ENCODE data around the gene COL5A1.

COL5A1 gene

DNA sequence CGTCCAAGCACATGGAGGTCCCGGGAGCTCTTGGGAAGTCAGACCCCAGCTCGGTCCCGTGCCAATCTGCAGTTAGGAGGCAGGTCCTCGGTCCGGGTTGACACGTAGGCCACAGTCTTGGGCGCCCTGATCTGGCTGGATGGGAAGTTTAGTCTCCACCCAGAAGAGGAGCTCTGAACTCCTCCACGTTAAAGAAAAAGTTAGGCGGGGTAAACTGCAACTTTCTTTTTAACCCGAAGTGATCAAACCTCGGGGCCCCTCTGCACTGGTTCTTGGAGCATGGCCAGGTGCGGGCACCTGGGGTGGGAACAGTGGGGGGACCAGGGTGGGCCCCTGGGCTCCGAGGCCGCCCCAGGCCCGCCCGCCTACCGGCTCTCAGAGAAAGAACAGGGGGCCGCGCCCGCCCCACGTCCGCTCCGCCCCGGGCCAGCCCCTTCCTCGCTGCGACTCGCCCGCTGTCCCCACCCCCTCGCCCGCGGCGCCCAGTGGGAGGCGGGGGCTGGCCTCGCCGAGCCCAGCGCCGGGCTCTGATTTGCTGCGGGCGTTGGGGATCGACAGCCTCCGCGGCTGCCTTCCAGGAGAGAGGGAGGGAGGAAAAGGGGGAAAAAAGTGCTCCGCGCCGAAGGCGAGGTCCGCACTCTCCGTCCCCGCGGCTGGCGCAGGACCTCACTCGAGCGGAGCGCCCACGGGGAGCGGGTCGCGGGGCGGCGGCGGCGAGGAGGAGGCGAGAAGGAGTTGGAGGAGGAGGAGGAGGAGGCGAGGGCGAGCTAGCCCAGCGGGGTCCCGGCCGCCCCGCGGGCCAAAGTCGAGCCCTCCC lies at the start of gene COL5A1:
TSS of gene COL5A1 (plus strand) at position 631 of the 817 bp plus-strand sequence. CDS start 385 bp downstream, outside the sequence.
- no peak for DNase-seq (ENCODE audit: low read depth)

DNA sequence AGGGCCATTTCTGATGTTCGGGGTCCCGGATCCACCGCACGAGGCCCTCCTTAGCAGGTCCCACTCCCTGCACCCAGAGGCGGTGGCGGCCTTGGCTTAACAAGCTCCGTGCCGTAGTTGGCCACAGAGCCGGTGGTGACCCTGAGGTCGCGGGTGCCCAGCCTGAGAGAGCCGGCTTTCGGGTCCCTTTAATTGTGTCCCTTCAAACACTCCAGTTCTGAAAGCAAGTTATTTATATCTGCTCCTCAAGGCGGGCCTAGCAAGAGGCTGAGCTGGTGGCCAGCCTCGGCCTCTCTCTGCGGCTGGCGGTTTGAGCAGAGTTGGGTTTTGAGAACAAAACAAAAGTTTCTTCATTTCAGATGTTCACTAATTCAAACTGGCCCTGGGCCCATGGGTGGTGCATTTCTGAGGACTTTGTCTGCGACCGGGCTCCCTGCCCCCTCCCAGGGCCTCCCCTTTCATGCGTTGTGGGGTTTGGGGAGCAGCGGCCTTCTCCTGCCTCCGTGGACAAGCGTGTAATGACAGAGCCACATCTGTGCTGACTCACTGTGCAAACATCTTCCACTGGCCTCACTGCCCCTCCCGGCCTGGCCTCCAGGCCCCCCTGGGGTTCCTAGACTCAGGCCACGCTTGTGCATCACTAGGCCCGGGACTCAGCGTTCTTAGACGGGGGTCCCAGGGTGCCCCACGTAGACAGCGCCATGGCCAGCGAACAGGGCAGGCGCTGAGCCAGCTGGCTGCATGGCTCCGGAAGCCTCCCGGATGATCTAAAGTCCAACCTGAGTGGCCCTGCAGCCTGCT lies 49.4 kb upstream of the COL5A1 start:
- peak; percentile 75 for DNase-seq (ENCODE audit: low read depth)

DNA sequence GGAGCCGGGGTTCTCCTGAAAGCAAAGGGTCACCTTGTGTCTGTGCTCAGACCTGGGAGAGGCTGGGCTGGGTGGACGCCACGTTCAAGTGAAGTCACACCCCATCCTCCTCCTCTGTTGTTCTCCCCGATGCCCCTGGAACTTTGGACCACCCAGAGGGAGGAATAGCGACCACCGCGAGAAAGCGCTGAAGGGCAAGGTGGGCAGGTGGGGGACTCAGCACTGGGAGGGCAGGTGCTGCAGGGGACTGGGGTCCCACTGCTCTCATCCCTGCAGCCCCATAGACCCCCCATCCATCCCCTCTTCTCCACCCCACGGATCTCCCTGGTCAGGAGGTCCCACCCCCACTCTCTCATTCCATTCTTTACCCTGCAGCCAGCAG lies 48.8 kb upstream of the COL5A1 start:
- DNase-seq (ENCODE audit: low read depth): no peak

DNA sequence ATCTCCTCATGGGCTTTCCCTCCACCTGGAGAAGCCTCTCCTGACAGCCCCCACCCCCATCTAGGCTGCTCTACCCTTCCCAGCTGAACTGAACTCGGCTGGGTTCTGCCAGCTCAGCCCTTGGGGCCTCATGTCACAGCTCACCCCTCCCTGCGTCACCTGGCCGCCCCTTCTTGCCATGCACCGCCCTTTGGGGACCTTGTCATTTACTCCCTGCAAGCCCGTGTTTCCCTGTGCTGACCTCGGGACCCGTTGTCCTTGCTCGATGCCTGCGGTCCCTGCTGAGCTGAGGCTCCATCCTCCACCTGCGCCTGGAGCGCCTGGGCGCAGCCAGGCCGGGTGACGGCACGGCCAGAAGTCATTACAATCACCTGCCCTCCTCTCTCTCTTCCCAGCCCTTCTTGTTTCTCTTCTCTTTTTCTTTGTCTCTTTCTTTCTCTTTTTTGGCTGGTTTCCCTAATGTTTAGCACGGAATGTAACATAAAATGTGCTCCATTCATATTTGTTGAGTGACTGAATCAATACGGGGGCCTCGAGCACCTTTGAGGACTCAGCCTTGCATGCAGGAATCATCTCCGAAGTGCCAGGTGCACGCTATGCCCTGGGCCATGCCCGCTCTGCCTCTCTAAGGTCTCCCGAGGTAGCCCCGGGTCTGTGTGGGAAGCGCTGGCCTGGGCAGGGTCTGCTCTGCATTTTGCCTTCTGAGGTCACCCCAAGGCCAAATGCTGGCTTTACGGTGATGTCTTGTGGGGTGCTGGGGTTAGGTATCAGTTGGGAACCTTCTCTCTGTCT lies 48.1 kb upstream of the COL5A1 start:
- no peak for DNase-seq (ENCODE audit: low read depth)

DNA sequence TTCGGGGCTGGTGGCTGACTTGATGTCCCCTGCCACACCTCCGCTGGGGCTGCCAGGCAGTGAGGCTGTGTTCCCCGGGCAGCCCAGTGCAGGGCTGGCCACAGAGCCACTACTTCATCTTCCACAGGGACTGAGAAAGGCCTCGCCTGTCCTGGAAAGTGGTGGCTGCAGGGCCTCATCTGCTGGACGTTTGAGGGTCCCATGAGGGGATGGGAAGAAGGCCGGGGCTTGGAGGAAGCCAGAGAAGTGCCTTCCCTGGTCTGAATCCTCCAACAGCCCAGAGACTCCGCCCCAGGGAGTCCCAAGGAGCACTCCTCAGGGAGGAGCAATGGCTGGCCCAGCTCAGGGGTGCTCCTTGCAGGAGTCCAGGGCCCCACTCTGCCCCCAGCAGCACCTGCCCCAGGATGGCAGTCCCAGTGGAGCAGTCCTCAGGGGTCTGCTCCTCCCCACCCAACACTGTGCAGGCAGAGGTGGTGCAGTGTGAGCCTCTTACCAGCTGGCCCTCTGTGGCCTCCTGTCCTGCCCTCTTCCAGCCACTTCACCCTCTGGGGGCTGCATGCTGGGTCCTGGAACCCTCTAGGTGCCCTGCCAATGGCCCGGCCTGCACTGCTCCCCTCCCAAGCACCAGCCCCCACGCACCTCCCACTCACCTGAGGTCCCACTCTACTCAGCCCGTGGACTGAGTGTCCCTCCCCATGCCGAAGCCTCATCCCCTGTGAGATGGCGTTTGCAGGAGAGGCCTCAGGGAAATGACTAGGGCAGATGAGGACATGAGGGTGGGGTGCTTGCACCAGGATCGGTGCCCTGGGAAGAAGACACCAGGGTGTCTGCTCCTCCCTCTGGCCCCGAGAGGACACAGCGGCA lies 47.3 kb upstream of the COL5A1 start:
- no peak for DNase-seq (ENCODE audit: low read depth)

DNA sequence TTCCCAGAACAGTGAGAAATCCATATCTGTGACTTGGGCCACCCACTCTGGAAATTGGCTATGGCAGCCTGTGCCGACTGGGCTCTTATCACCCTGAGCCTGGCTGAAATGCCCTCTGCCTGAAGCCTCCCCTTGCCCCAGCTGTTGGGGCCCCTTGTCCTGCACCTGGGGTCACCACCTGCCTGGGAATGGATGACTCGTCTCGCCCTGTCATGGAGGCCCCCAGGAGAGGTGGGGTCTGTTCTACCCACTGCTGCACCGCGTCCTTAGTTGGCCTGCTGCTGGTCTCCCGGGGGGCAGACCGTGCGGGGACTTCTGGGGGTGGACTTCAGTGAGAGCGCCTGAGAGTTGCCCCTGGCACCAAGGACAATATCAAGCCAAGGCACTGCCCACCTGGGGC lies 46.6 kb upstream of the COL5A1 start:
- DNase-seq (ENCODE audit: low read depth): no peak

DNA sequence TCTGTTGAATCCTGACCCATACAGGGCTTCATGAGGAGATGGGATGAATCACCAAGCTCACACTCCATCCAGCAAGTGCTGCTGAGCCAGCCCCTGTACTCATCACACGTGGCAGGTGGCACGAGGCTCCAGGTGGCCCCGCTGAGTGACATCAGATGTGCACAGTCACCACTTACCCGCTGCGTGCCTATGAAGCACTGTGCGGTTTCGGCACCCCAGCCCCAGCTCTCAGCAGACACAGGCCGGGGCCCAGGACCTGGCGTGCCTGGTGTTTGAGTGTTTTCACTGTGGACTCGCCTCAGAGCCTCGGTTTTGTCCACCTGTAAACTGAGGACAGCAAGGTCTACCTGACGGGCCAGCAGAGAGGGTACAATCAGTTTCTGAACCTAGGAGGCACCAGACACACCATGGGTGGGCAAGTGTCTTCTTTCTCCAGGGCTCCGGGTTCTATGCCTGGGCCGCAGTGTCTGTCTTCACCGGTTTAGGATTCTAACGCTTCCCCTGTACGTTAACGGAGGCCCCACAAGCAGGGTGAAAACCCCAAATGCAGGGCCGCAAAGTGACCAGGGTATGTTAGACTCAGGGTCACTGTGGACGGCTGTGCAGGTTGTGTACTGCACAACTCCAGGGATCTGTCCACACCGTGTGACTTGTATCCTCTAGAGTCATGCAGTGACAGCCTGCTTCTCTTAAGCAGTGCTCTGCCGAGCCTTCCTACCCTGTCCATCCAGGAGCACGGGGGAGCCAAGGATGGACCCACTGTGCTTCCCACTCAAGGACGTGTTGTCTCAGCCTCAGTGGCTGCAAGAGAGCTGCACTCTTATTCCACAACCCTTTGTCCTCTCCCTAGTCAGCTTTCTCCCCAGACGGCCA lies 44.3 kb upstream of the COL5A1 start:
- no peak for DNase-seq (ENCODE audit: low read depth)

DNA sequence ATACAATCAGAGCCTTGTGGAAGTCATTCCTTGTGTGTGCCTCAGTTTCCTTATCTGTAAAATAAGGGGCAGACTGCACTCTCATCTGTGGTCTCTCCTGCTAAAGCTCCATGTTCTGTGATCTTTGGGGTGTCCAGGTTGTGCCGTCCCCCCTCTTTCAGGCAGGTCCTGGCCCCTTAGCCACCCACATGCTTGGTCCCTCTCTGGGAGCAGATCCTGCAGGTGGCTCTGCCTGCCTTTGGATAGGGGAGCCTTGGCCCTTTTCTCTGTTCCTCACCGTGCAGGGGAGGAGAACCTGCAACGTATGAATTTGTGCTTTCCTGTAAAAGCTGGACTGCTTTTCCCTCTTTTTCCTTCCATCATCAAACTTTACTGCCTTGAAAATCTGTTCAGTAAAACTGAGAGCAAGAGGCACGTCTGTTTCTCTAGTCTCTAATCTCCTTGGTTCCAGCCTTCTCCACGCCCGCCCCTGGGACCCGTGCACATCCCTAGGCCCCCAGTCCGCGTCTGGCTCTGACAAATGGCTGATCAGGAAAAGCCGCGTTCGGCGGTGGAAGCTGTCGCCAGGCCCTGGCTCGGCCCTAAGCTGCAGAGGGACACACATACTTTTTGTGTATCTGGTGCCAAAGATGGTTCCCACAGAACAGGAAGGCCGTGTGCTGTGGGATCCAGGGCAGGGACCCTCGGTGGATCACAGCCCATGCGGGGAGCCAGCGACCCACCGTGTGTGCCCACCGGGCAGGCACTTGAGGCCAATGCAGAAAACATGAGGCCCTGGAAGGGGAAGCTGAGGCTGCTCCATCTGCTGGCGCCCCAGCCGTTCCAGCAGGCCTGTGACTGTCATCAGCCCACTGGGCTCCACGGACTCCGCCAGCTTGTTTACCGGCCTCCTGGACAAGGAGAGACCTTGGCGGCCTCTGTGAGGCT lies 43.4 kb upstream of the COL5A1 start:
- DNase-seq (ENCODE audit: low read depth): no peak

DNA sequence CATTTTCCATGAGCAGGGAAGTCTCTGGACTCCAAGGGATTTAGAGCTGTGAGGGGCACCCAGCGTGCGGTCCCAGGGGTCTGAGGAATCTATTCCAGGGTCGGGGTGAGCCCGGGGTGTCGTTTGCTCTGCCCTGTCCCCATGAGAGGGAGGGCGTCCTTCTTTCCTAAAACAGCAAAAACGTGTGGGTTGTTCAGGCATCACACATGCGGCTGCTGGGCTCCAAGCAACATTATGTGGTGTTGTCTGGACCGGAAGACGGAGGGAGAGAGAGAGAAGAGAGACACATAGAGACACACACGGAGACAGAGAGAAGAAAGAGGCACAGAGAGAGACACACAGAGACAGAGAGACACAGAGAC lies 42.7 kb upstream of the COL5A1 start:
- no peak for DNase-seq (ENCODE audit: low read depth)

DNA sequence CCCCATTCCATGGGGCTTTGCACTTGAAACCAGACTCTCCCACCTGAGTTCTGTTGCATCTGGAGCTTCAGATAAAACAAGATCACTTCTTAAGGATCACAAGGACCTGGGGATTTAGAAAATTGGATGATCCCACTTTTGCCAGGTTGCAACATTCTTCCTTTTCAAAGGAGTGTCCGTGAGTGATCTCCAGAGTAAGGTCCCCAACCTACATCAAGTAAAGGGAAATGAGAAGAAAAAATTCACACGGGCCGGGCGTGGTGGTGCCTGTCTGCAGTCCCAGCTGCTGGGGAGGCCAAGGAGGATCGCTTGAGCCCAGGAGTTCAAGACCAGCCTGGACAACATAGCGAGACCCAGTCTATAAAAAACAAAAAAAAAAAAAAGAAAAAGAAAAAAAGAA lies 41.2 kb upstream of the COL5A1 start:
- DNase-seq (ENCODE audit: low read depth): no peak

DNA sequence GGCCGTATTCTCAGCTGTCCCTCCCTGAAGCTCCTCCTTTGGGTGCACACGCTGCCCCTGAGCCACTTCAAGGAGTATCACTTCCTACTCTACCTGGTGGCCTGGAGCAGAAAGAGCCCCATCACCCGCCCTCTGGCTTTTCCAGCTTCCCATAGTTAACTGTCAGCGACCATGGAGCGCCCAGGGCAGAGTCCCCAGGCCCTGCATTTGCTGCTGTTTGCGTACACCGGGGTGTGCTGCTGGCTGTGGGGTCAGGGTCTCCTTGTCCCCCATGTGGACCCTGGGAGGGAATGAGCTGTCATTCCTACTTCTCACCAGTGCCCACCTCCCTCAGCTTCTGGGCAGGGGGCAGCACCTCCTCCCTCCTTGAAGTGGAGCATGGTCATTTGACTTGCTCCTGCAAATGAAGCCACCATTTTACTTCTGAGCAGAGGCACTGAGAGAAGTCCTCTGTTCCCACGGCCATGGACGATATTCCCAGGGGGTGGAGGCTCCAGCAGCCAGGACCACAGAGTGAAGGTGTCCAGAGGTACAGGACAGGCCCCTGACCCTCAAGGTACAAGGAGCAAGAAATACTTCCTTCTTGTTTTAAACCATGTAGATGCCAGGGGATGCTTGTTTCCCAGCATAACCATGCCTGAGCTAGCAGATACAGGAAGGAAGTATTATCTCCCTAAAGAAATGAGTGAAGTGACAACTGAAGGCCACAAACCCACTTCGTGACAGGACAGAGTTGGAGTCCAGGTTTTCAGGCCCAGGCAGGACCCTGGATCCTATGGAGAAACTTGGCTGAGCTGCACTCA lies 40.6 kb upstream of the COL5A1 start:
- DNase-seq (ENCODE audit: low read depth): no peak

DNA sequence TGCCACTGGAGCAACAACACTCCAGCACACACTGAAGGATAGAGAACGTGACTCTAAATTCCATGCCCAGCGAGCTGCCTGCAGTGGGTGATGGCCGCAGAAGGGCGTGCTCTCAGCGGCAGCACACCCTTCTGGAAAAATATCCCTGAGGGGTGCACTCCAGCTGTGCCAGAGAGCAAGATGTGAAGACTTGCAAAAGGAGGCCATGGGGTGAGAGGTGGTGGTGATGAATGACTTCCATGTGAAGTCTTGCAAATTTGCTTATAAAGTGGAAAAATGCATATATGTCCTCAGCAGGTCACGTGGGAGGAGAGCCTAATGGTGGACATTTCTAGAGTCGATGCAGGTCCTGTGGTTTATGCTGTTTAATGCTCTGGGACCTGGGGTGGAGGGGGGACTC lies 39.8 kb upstream of the COL5A1 start:
- no peak for DNase-seq (ENCODE audit: low read depth)

DNA sequence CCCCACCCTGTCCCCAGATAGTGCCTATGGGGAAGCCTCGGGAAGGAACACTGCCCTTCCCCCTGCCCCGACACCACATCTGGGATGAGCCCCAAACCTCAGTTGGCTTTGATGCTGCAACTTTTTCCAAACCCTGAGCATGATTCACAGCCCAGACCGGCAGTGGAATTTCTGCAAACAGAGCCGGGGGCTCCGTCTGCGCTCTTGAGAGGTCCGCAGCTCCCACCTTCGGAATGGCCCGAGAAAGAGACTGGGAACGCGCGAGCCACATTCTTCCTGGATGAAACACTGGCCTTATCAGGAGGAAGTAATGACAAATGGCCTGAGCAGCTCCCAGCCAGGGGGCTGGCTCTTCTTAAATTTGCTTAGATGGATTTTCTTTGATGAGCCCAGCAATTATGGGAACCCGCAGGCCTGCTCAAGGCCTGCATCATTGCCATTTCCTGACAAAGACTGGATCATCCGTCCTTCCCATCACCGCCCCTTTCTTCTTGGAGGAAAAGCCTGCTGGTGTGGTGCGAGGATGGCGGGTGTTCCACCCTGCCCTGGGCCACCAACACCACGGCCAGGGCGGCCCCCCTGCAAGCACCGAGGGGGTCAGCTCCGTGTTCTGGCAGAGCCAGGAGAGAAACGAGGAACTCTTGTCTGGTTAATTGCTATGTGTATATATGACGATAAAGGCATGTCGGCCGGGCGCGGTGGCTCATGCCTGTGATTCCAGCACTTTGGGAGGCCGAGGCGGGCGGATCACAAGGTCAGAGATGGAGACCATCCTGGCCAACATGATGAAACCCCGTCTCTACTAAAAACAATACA lies 38.8 kb upstream of the COL5A1 start:
- peak; percentile 95 for DNase-seq (ENCODE audit: low read depth)

DNA sequence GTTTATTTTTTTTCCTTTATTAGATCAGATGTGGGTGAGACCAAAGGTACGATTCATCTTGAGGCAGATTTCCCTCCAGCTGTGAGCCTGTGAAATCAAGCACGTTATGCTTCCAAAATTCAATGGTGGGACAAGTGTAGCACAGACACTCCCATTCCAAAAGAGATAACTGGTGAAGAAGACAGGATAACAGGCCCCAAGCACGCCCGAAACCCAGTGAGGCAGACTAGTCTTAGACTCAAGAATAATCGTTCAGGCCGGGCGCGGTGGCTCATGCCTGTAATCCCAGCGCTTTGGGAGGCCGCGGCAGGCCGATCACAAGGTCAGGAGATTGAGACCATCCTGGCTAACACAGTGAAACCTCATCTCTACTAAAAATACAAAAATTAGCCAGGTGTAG lies 36.8 kb upstream of the COL5A1 start:
- DNase-seq (ENCODE audit: low read depth): no peak

DNA sequence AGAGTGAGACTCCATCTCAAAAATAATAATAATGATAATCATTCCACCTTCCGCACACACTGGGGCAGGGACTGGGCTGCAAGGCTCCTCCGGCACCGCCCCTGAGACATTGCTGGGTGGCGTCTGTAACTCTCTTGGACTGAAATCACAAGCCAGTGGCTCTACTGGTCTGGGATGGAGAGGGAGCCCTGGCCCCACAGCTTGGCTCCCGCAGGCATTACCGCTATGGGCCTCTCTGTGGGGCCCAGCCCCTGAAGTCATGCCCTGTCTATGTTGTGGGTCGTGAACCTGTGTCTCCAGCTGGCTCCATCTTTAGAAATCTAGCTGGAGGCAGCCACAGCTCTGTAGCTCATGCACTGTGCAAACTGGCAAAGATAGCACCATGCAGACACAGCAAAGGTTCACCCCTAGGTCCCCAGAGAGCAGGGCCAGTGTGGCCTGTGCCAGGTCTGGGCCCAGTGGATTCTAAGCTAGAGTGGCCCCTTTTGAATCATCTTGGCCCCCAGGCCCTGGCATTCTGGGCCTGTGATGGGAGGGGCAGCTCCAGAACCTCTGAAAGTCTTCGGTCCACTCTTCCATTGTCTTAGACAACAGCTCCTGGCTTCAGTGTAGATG lies 36.1 kb upstream of the COL5A1 start:
- DNase-seq (ENCODE audit: low read depth): no peak

DNA sequence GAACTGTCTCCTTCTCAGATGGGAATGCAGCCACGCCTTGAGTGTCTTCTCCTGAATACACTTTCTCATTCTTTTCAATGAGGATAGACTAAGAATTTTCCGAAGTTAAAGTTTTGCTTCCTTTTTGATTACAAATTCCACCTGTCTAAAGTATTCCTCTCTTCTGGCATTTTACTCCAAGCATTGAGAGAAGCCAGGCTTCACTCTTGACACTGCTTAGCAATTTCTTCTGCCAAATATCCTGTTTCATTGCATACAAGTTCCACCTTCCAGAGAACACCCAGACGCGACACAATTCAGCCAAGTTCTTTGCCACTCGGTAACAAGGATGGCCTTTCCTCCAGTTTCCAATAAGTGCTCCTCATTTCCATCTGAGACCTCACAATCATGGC lies 35.6 kb upstream of the COL5A1 start:
- no peak for DNase-seq (ENCODE audit: low read depth)

DNA sequence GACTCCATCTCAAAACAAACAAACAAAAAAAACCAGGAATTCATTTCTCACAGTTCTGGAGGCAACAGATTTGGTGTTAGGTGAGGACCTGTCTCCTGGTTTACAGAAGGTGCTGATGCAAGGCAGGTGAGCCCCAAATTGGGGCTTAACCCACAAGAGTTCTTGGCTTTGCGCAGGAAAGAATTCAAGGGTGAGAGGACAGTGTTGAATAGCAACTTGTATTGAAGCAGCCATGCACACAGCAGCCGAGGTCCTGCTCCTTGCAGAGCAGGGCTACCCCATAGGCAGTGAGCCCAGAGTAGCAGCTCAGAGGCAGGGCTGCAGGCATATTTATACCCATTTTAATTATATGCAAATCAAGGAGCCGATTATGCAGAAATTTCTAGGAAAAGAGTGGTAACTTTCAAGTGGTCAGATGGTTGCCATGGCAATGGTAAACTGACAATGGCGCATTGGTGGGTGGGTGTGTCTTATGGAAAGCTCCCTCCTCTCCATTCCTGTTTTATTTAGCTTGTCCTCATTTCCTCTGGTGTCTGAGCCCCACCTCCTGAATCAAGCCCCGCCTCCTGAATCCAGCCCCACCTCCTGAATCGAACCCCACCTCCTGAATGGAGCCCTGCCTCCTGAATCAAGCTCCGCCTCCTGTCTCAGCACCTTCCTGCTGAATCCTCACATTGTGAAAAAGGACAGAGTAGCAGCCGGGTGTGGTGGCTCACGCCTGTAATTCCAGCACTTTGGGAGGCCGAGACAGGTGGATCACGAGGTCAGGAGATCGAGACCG lies 34.5 kb upstream of the COL5A1 start:
- no peak for DNase-seq (ENCODE audit: low read depth)
